A549 (cell line): ENCODE results near the gene ZCCHC9. TPM values are rescaled to one million over a fixed set of nuclear protein-coding genes. Genes with fewer than 3 reads are reported as not detected.

Experiments
- ATAC-seq, 2 experiments: fragments of 200-7000 bp in 1 of 2; fragments of >200 bp in 1 of 2; cut with Nextera tagmentation in 1 of 2; cut with Tn5 transposase in 1 of 2; 3 replicates each; pipeline versions ENCODE4 v1.8.0 to v1.9.1; 2018 to 2020; ENCODE audit warnings: mild to moderate bottlenecking in 1 of 2, moderate library complexity in 1 of 2
- CTCF ChIA-PET: fragments of 300-600 bp; sonication (Branson Sonifier 250); formaldehyde crosslinking; extraction: SDS; loops from one replicate; lab custom pipeline; 2021; ENCODE audit warnings: antibody characterized with exemption, inconsistent platforms; lab: Yijun Ruan, JAX
- POLR2A ChIA-PET: fragments of 350-600 bp; formaldehyde crosslinking; extraction: SDS; loops from one replicate; lab custom pipeline; 2021; ENCODE audit warnings: antibody characterized with exemption, inconsistent platforms; lab: Yijun Ruan, JAX
- DNase-seq, 2 experiments: peaks; one replicate each; pipeline versions ENCODE4 v3.0.0 to v3.0.0-alpha.2; 2011 to 2016; ENCODE audit warnings: low read depth in 1 of 2, low spot score in 1 of 2
- FAIRE-seq: peaks from 2 replicates; lab custom pipeline; 2011; peaks lifted over from hg19 to GRCh38; lab: Jason Lieb, UNC
- H3K27ac ChIP-seq, 2 experiments: fragments of >200 bp; sonication (Bioruptor Twin); formaldehyde crosslinking; 3 replicates each; pipeline ENCODE4 v1.5.1; 2016 to 2017
- H3K4me1 ChIP-seq: fragments of >200 bp; sonication (Bioruptor Twin); formaldehyde crosslinking; 3 replicates; pipeline ENCODE4 v1.6.1; 2016
- H3K4me2 ChIP-seq: fragments of >200 bp; sonication (Bioruptor Twin); formaldehyde crosslinking; 3 replicates; pipeline ENCODE4 v1.6.1; 2016
- H3K4me3 ChIP-seq: fragments of >200 bp; sonication (Bioruptor Twin); formaldehyde crosslinking; 3 replicates; pipeline ENCODE4 v1.5.1; 2016
- H3K9me3 ChIP-seq: fragments of >200 bp; sonication (Bioruptor Twin); formaldehyde crosslinking; 3 replicates; pipeline ENCODE4 v1.6.1; 2016
- BCL3 ChIP-seq: fragments of >200 bp; sonication (Bioruptor Twin); formaldehyde crosslinking; IDR thresholded peaks from 3 replicates; pipeline ENCODE4 v1.6.1; 2016
- CEBPB ChIP-seq, 2 experiments: fragments of >200 bp in 1 of 2; sonication (Bioruptor Twin) in 1 of 2; formaldehyde crosslinking in 1 of 2; IDR thresholded peaks; 2 replicates each; pipeline ENCODE4 v1.6.1; 2012 to 2016
- FOSL2 ChIP-seq, 2 experiments: fragments of 450-650 bp in 1 of 2; fragments of >200 bp in 1 of 2; sonication (Bioruptor Twin) in 1 of 2; formaldehyde crosslinking; IDR thresholded peaks; 2 replicates each; pipeline versions ENCODE4 v1.5.0 to v1.6.1; 2016 to 2020; ENCODE audit warnings: mild to moderate bottlenecking in 1 of 2, moderate library complexity in 1 of 2
- GATA3 ChIP-seq: IDR thresholded peaks from 2 replicates; pipeline ENCODE4 v1.6.1; 2012; ENCODE audit warnings: borderline replicate concordance
- HDAC2 ChIP-seq: fragments of 200-600 bp; sonication (generic); IDR thresholded peaks from 2 replicates; pipeline ENCODE4 v1.6.1; 2016
- HEYL ChIP-seq: fragments of 250-450 bp; sonication (Bioruptor Pico); IDR thresholded peaks from 2 replicates; pipeline ENCODE4 v1.8.0; 2021; ENCODE audit warnings: mild to moderate bottlenecking, moderate library complexity
- HOXB5 ChIP-seq: fragments of 250-450 bp; sonication (Bioruptor Pico); IDR thresholded peaks from 2 replicates; pipeline ENCODE4 v1.5.0; 2020; ENCODE audit warnings: mild to moderate bottlenecking, moderate library complexity
- KDM1A ChIP-seq: fragments of 200-600 bp; sonication (generic); IDR thresholded peaks from 2 replicates; pipeline ENCODE4 v1.6.1; 2016; ENCODE audit warnings: low read depth, mild to moderate bottlenecking
- MAX ChIP-seq: IDR thresholded peaks from 2 replicates; pipeline ENCODE4 v1.6.1; 2012
- MAZ ChIP-seq: fragments of 150-350 bp; IDR thresholded peaks from 2 replicates; pipeline ENCODE4 v1.6.1; 2014; ENCODE audit warnings: antibody characterized with exemption, low read depth, low read length, borderline replicate concordance
- NFE2L2 ChIP-seq: fragments of 150-350 bp; conservative IDR thresholded peaks from 2 replicates; pipeline ENCODE4 v1.6.1; 2014; ENCODE audit warnings: low read length
- NPAS2 ChIP-seq: fragments of 250-450 bp; sonication (Bioruptor Pico); IDR thresholded peaks from 2 replicates; pipeline ENCODE4 v1.8.0; 2022; ENCODE audit warnings: mild to moderate bottlenecking, moderate library complexity, borderline replicate concordance
- NR3C1 ChIP-seq: fragments of >200 bp; sonication (Bioruptor Twin); formaldehyde crosslinking; IDR thresholded peaks from 3 replicates; pipeline ENCODE4 v1.6.1; 2017
- RARB ChIP-seq: fragments of 250-450 bp; sonication (Bioruptor Pico); IDR thresholded peaks from 2 replicates; pipeline ENCODE4 v1.8.0; 2021; ENCODE audit warnings: mild to moderate bottlenecking, moderate library complexity
- RCOR1 ChIP-seq: fragments of 150-350 bp; IDR thresholded peaks from 2 replicates; pipeline ENCODE4 v1.6.1; 2014; ENCODE audit warnings: antibody characterized with exemption, low read length, low read depth
- REST ChIP-seq: fragments of 200-600 bp; sonication (generic); IDR thresholded peaks from 2 replicates; pipeline ENCODE4 v1.6.1; 2016; ENCODE audit warnings: antibody characterized with exemption, mild to moderate bottlenecking, moderate library complexity
- RNF2 ChIP-seq: fragments of 200-600 bp; sonication (generic); IDR thresholded peaks from 2 replicates; pipeline ENCODE4 v1.6.1; 2016; ENCODE audit warnings: low read depth, mild to moderate bottlenecking, antibody characterized with exemption, moderate library complexity, borderline replicate concordance
- TP53 ChIP-seq: fragments of 250-450 bp; sonication (Bioruptor Pico); IDR thresholded peaks from 2 replicates; pipeline ENCODE4 v1.5.0; 2021; ENCODE audit warnings: mild to moderate bottlenecking, moderate library complexity
- ZNF302 ChIP-seq: fragments of 250-450 bp; sonication (Bioruptor Pico); IDR thresholded peaks from 2 replicates; pipeline ENCODE4 v1.9.0; 2021; ENCODE audit warnings: inconsistent platforms, mild to moderate bottlenecking, moderate library complexity
- WGBS: methylation state at CpG from one replicate; pipeline ENCODE4 v1.1.6; 2017; ENCODE audit errors: missing lambda C conversion rate; 5-methylcytosine and 5-hydroxymethylcytosine counted together
- polyA plus RNA-seq, 4 experiments: library from polyadenylated mRNA; depleted of rRNA in 3 of 4; stranded (reverse); fragments of >200 nt; fragmentation: RNase III in 1 of 4; extraction: RNeasy Plus Mini Kit Qiagen cat#74134 plus additional on column Dnase treatment in 1 of 4; gene quantifications; 2 replicates in 3 of 4; 3 replicates in 1 of 4; pipeline ENCODE4 v1.2.3, GENCODE V29; 2011 to 2017
- TF ChIP-seq, protein P1 (sequence below): fragments of >200 bp; sonication (Bioruptor Twin); formaldehyde crosslinking; IDR thresholded peaks from 2 replicates; pipeline ENCODE4 v1.6.1; 2016
- TF ChIP-seq, protein P2 (sequence below): IDR thresholded peaks from 2 replicates; pipeline ENCODE4 v1.6.1; 2012; ENCODE audit warnings: low read depth, borderline replicate concordance
- TF ChIP-seq, protein P3 (sequence below): fragments of >200 bp; sonication (Bioruptor Twin); formaldehyde crosslinking; IDR thresholded peaks from 3 replicates; pipeline ENCODE4 v1.5.1; 2016

The ZCCHC9 gene
- polyA plus RNA-seq, 2 of the 4 experiments (the other 2 are of a cell fraction): 24.2 to 44.4 TPM

DNA sequence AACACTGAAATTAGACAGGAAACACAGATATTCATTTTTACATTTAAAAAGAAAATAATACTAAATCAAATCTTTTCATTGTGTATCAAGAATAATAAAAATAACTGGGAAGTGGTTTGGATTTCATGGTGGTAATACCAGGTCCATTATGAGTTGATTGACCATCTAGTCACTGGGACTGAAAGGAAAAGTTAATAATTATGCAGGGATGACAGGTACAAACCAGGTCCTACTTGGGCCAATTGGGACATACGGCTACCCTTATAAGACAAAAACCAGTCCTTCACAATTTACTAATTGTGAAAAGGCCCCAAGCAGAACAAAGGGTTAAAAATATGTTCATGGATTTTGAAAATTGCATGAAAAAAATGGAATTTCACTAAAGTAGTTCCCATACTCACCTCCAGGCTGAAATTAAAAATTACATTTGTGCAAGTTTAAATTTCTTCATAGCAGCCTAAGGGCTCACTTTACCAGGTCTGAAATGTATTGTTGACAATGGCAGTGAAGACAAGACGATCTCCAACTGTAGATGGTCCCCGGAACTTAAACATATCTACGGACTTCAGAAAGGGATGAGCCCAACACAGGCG is 44.1 kb downstream of the ZCCHC9 start (continued):
- TF ChIP-seq FOSL2 (IDR thresholded peaks at IDR 0.05) (no peak), FOSL2 (CRISPR knock-in tag; IDR thresholded peaks at IDR 0.05) (no peak), GATA3 (no peak), ZNF302 (CRISPR knock-in tag) (no peak), NR3C1 (no peak), REST (no peak), NFE2L2 (no peak)

- DNase-seq (no peak), FAIRE-seq (no peak), ATAC-seq (no peak)
- ChIA-PET CTCF (interaction anchor here (1.1 kb wide), 2 partner anchors 9 to 15 kb away, joined by 3 to 5 read pairs; no protein-coding TSS in a partner anchor), POLR2A (no interaction called here)
- Histone ChIP-seq H3K9me3 (no peaks in the 10 kb centered on the region), H3K4me1 (0 out of 3 replicates have a peak, but pooled peaks cover 3% of the 10 kb centered on the region), H3K4me3 (no peak overlapping the region), H3K4me2 (no peak overlapping the region), H3K27ac (no peak overlapping the region)
- WGBS: 65% methylated on average over 4 of the region's 4 CpGs
- TF ChIP-seq RARB (no peak), RNF2 (no peak), MAZ (no peak), BCL3 (no peak), REST (no peak), RCOR1 (no peak)
- TF ChIP-seq, protein P1, sequence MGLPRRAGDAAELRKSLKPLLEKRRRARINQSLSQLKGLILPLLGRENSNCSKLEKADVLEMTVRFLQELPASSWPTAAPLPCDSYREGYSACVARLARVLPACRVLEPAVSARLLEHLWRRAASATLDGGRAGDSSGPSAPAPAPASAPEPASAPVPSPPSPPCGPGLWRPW: no peak
- TF ChIP-seq, protein P2, sequence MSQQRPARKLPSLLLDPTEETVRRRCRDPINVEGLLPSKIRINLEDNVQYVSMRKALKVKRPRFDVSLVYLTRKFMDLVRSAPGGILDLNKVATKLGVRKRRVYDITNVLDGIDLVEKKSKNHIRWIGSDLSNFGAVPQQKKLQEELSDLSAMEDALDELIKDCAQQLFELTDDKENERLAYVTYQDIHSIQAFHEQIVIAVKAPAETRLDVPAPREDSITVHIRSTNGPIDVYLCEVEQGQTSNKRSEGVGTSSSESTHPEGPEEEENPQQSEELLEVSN: no peak
Measured at GRCh38 chr5:81349161-81349560, 47.8 kb downstream of the ZCCHC9 start.

GRCh38 chr5:81350507-81350906 is 49.1 kb downstream of the ZCCHC9 start:
- DNase-seq: no peak
- Histone ChIP-seq H3K27ac (no peak overlapping the region), H3K4me2 (no peak overlapping the region), H3K9me3 (no peaks in the 10 kb centered on the region), H3K4me1 (0 out of 3 replicates have a peak, but pooled peaks cover 3% of the 10 kb centered on the region), H3K4me3 (no peak overlapping the region)
- ATAC-seq: no peak
- ChIA-PET POLR2A (no interaction called here), CTCF (interaction anchor here (1.1 kb wide), 1 partner anchor 23 kb away, joined by 3 read pairs; no protein-coding TSS in a partner anchor)
- FAIRE-seq: no peak
- no peak for TF ChIP-seq MAZ
- TF ChIP-seq NPAS2: no peak
- TF ChIP-seq HDAC2: no peak
- no peak for TF ChIP-seq KDM1A
- TF ChIP-seq, protein P1: no peak
- no peak for TF ChIP-seq CEBPB (IDR thresholded peaks at IDR 0.05)
- no peak for TF ChIP-seq MAX
- no peak for TF ChIP-seq NFE2L2
- TF ChIP-seq, protein P3, sequence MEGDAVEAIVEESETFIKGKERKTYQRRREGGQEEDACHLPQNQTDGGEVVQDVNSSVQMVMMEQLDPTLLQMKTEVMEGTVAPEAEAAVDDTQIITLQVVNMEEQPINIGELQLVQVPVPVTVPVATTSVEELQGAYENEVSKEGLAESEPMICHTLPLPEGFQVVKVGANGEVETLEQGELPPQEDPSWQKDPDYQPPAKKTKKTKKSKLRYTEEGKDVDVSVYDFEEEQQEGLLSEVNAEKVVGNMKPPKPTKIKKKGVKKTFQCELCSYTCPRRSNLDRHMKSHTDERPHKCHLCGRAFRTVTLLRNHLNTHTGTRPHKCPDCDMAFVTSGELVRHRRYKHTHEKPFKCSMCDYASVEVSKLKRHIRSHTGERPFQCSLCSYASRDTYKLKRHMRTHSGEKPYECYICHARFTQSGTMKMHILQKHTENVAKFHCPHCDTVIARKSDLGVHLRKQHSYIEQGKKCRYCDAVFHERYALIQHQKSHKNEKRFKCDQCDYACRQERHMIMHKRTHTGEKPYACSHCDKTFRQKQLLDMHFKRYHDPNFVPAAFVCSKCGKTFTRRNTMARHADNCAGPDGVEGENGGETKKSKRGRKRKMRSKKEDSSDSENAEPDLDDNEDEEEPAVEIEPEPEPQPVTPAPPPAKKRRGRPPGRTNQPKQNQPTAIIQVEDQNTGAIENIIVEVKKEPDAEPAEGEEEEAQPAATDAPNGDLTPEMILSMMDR: no peak
- TF ChIP-seq TP53 (CRISPR knock-in tag): no peak
- no peak for TF ChIP-seq HOXB5
- TF ChIP-seq HEYL (CRISPR knock-in tag): no peak
- TF ChIP-seq NR3C1: no peak
